DND-41 (cell line): ENCODE measurements around the gene TCF4.

Experiments used
- EZH2 ChIP-seq: IDR thresholded peaks from 3 replicates; pipeline ENCODE4 v1.6.1; 2012; ENCODE audit warnings: borderline replicate concordance, low read depth, mild to moderate bottlenecking, moderate library complexity, low read length, inconsistent platforms; ENCODE audit not compliant: severe bottlenecking
- TF ChIP-seq, protein P1 (sequence below): IDR thresholded peaks from 2 replicates; pipeline ENCODE4 v1.5.1; 2012; ENCODE audit warnings: borderline replicate concordance, low read length, moderate library complexity, mild to moderate bottlenecking; ENCODE audit not compliant: poor library complexity, severe bottlenecking; ENCODE audit errors: extremely low read depth

DNA sequence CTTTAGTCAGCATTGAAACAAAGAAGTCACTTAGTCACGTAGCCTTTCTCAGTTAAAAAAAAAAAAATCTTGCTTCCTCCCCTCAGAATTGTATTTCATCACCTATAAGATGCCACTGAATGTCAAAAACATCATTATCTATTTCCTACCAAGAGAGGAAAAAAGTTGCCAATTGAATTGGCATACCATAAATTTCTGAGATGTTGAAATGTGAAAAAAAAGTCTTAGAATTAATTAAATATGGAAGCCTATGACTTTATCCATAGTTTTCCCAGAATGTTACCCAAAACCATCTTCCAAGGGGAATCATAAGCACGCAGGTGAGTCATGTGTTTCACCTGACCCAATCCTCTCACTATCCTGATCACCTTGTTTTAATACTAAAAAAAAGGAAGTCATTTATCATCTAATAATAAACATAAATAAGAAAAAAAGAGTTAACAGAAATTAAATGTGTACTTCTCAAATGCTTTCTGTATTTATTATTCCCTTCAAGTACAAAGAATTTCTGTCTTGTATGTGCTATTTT lies 205.7 kb downstream of the TCF4 start:
- TF ChIP-seq, protein P1, sequence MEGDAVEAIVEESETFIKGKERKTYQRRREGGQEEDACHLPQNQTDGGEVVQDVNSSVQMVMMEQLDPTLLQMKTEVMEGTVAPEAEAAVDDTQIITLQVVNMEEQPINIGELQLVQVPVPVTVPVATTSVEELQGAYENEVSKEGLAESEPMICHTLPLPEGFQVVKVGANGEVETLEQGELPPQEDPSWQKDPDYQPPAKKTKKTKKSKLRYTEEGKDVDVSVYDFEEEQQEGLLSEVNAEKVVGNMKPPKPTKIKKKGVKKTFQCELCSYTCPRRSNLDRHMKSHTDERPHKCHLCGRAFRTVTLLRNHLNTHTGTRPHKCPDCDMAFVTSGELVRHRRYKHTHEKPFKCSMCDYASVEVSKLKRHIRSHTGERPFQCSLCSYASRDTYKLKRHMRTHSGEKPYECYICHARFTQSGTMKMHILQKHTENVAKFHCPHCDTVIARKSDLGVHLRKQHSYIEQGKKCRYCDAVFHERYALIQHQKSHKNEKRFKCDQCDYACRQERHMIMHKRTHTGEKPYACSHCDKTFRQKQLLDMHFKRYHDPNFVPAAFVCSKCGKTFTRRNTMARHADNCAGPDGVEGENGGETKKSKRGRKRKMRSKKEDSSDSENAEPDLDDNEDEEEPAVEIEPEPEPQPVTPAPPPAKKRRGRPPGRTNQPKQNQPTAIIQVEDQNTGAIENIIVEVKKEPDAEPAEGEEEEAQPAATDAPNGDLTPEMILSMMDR, result no peak
- TF ChIP-seq EZH2, result no peak
